Tibial nerve (tissue), 4 donors: ENCODE measurements around the gene DENND1A. TPM values are rescaled to one million over a fixed set of nuclear protein-coding genes. Genes with fewer than 3 reads are reported as not detected.

Experiments used
- DNase-seq, 2 donors: peaks; one replicate each; pipeline ENCODE4 v3.0.0-alpha.2; 2019; ENCODE audit warnings: low spot score in 2 of 2
- H3K27ac ChIP-seq, 4 donors: fragments of 200-600 bp; sonication (generic) in 3 of 4; one replicate each; pipeline ENCODE4 v1.5.1; 2017 to 2019; ENCODE audit warnings: mild to moderate bottlenecking in 1 of 4
- H3K27me3 ChIP-seq, 2 donors: fragments of 200-600 bp; sonication (generic) in 1 of 2; one replicate each; pipeline versions ENCODE4 v1.5.1 to v1.6.0; 2017 to 2019
- H3K36me3 ChIP-seq, 3 donors: fragments of 200-600 bp; sonication (generic); one replicate each; pipeline ENCODE4 v1.5.1; 2018 to 2019
- H3K4me1 ChIP-seq, 4 donors: fragments of 200-600 bp; sonication (generic) in 3 of 4; one replicate each; pipeline ENCODE4 v1.5.1; 2017 to 2019
- H3K4me3 ChIP-seq, 4 donors: fragments of 200-600 bp; sonication (generic) in 3 of 4; one replicate each; pipeline ENCODE4 v1.5.1; 2017 to 2019; ENCODE audit warnings: mild to moderate bottlenecking in 1 of 4, moderate library complexity in 1 of 4
- H3K9me3 ChIP-seq, 4 donors: fragments of 200-600 bp; sonication (generic) in 3 of 4; one replicate each; pipeline ENCODE4 v1.5.1; 2017 to 2019
- CTCF ChIP-seq, 5 experiments: fragments of 200-600 bp in 3 of 5; fragments of 450-650 bp in 2 of 5; sonication (generic) in 3 of 5; IDR thresholded peaks; one replicate each; pipeline ENCODE4 v1.5.1; 2016 to 2019; ENCODE audit warnings: antibody characterized with exemption in 5 of 5, mild to moderate bottlenecking in 3 of 5, moderate library complexity in 2 of 5
- EP300 ChIP-seq, 2 donors: sonication (generic); formaldehyde crosslinking; IDR thresholded peaks; one replicate each; pipeline ENCODE4 v1.6.1; 2017; ENCODE audit warnings: antibody characterized with exemption in 2 of 2, mild to moderate bottlenecking in 1 of 2
- POLR2A ChIP-seq, 2 donors: fragments of 450-650 bp; IDR thresholded peaks; one replicate each; pipeline ENCODE4 v1.6.1; 2017; ENCODE audit warnings: antibody characterized with exemption in 2 of 2, mild to moderate bottlenecking in 2 of 2, moderate library complexity in 2 of 2
- WGBS, 2 donors: methylation state at CpG; one replicate each; pipeline ENCODE4 v1.1.5; 2018; 5-methylcytosine and 5-hydroxymethylcytosine counted together
- total RNA-seq, 4 donors: library from RNA; depleted of rRNA; stranded (reverse); fragments of >200 nt; gene quantifications; one replicate each; pipeline ENCODE4 v1.1.0, GENCODE V29; 2016

DENND1A gene
- total RNA-seq, 4 donors from 2014 or later, result 17.5 to 34.8 (median 20.1) TPM

- Histone ChIP-seq H3K4me1 (no peaks in the 10 kb centered on the region), H3K9me3 (no peaks in the 10 kb centered on the region), H3K36me3 (peaks cover 0 to 28% (median 0%) of the 10 kb centered on the region in 3 donors), H3K27ac (no peak overlapping the region), H3K4me3 (no peak overlapping the region), H3K27me3 (no peaks in the 10 kb centered on the region)
- WGBS, 2 donors, result 63 to 76% methylated on average over 3 of the region's 3 CpGs
- no peak for TF ChIP-seq CTCF (IDR thresholded peaks at IDR 0.05)
- TF ChIP-seq POLR2A (IDR thresholded peaks at IDR 0.05), result no peak
- no peak for TF ChIP-seq EP300 (IDR thresholded peaks at IDR 0.05)
- DNase-seq, result no peak
Measured at GRCh38 chr9:123631862-123632261, 298.1 kb downstream of the DENND1A start.

- WGBS, 2 donors, result 97 to 98% methylated on average over 9 of the region's 9 CpGs
- no peaks in the 10 kb centered on the region for H3K4me1 ChIP-seq
- no peaks in the 10 kb centered on the region for H3K27me3 ChIP-seq
- no peaks in the 10 kb centered on the region for H3K9me3 ChIP-seq
- H3K27ac ChIP-seq, result no peak overlapping the region
- H3K4me3 ChIP-seq, result no peak overlapping the region
- peaks cover 0 to 41% (median 0%) of the 10 kb centered on the region in 3 donors for H3K36me3 ChIP-seq
- TF ChIP-seq CTCF (IDR thresholded peaks at IDR 0.05) (no peak), POLR2A (IDR thresholded peaks at IDR 0.05) (no peak), EP300 (IDR thresholded peaks at IDR 0.05) (no peak)
- DNase-seq, result no peak
Measured at GRCh38 chr9:123630233-123630632, 299.7 kb downstream of the DENND1A start.

GRCh38 chr9:123629531-123629930 lies 300.4 kb downstream of the DENND1A start:
- no peak overlapping the region for H3K27ac ChIP-seq
- DNase-seq, result no peak
- H3K4me3 ChIP-seq, result no peak overlapping the region
- no peaks in the 10 kb centered on the region for H3K4me1 ChIP-seq
- TF ChIP-seq CTCF (IDR thresholded peaks at IDR 0.05) (no peak), POLR2A (IDR thresholded peaks at IDR 0.05) (no peak), EP300 (IDR thresholded peaks at IDR 0.05) (no peak)
- H3K9me3 ChIP-seq, result no peaks in the 10 kb centered on the region
- no peaks in the 10 kb centered on the region for H3K27me3 ChIP-seq
- WGBS, 2 donors, result 77 to 85% methylated on average over 3 of the region's 3 CpGs
- H3K36me3 ChIP-seq, result peaks cover 0 to 41% (median 0%) of the 10 kb centered on the region in 3 donors

- Histone ChIP-seq H3K4me3 (no peak overlapping the region), H3K27ac (no peak overlapping the region), H3K36me3 (peaks cover 0 to 18% (median 0%) of the 10 kb centered on the region in 3 donors), H3K9me3 (no peaks in the 10 kb centered on the region), H3K27me3 (no peaks in the 10 kb centered on the region), H3K4me1 (no peaks in the 10 kb centered on the region)
- WGBS, 2 donors, result 54 to 68% methylated on average over 2 of the region's 2 CpGs
- DNase-seq, result no peak
- no peak for TF ChIP-seq EP300 (IDR thresholded peaks at IDR 0.05)
- TF ChIP-seq CTCF (IDR thresholded peaks at IDR 0.05), result no peak
- no peak for TF ChIP-seq POLR2A (IDR thresholded peaks at IDR 0.05)
Measured at GRCh38 chr9:123622711-123623241, 307.1 kb downstream of the DENND1A start.

GRCh38 chr9:123620239-123620638 lies 309.7 kb downstream of the DENND1A start:
- TF ChIP-seq CTCF (IDR thresholded peaks at IDR 0.05) (no peak), EP300 (IDR thresholded peaks at IDR 0.05) (no peak), POLR2A (IDR thresholded peaks at IDR 0.05) (no peak)
- Histone ChIP-seq H3K9me3 (no peaks in the 10 kb centered on the region), H3K27ac (no peak overlapping the region), H3K27me3 (no peaks in the 10 kb centered on the region), H3K36me3 (no peaks in the 10 kb centered on the region), H3K4me3 (no peak overlapping the region), H3K4me1 (no peaks in the 10 kb centered on the region)
- no peak for DNase-seq
